Trophoblast cell (in vitro differentiated cells and primary cell): ENCODE measurements around the gene PRKCI.

Experiments used
- DNase-seq, 2 donors: peaks; one replicate each; pipeline ENCODE4 v3.0.0-alpha.2; 2016
- H2AFZ ChIP-seq: 2 replicates; pipeline ENCODE4 v1.6.1; 2013; ENCODE audit warnings: low read length, moderate library complexity, mild to moderate bottlenecking; ENCODE audit not compliant: insufficient read depth, poor library complexity
- H2AK5ac ChIP-seq: 2 replicates; pipeline ENCODE4 v1.6.1; 2013; ENCODE audit warnings: mild to moderate bottlenecking, low read length
- H2BK120ac ChIP-seq: 2 replicates; pipeline ENCODE4 v1.6.1; 2013; ENCODE audit warnings: low read length, mild to moderate bottlenecking, moderate library complexity; ENCODE audit not compliant: insufficient read depth, poor library complexity
- H2BK12ac ChIP-seq: 2 replicates; pipeline ENCODE4 v1.6.1; 2013; ENCODE audit warnings: mild to moderate bottlenecking, low read length, moderate library complexity
- H2BK5ac ChIP-seq: 2 replicates; pipeline ENCODE4 v1.6.1; 2013; ENCODE audit warnings: low read length, low read depth, moderate library complexity, mild to moderate bottlenecking; ENCODE audit not compliant: poor library complexity
- H3K14ac ChIP-seq: 2 replicates; pipeline ENCODE4 v1.6.1; 2013; ENCODE audit warnings: mild to moderate bottlenecking, low read length
- H3K18ac ChIP-seq: 2 replicates; pipeline ENCODE4 v1.6.1; 2013; ENCODE audit warnings: mild to moderate bottlenecking, low read length
- H3K23ac ChIP-seq: 2 replicates; pipeline ENCODE4 v1.6.1; 2013; ENCODE audit warnings: low read length
- H3K27ac ChIP-seq: 2 replicates; pipeline ENCODE4 v1.5.1; 2013; ENCODE audit warnings: low read depth, mild to moderate bottlenecking, inconsistent platforms, low read length, moderate library complexity
- H3K27me3 ChIP-seq: 2 replicates; pipeline ENCODE4 v1.6.1; 2013; ENCODE audit warnings: inconsistent platforms, mild to moderate bottlenecking, low read length, moderate library complexity; ENCODE audit not compliant: insufficient read depth
- H3K36me3 ChIP-seq, 2 experiments: 1 replicate in 1 of 2; 2 replicates in 1 of 2; pipeline ENCODE4 v1.6.1; 2013; ENCODE audit warnings: low read length in 2 of 2, mild to moderate bottlenecking in 2 of 2, moderate library complexity in 1 of 2; ENCODE audit not compliant: insufficient read depth in 2 of 2, control insufficient read depth in 1 of 2
- H3K4ac ChIP-seq: 2 replicates; pipeline ENCODE4 v1.6.1; 2013; ENCODE audit warnings: low read depth, mild to moderate bottlenecking, low read length, moderate library complexity
- H3K4me1 ChIP-seq, 2 experiments: 1 replicate in 1 of 2; 2 replicates in 1 of 2; pipeline ENCODE4 v1.6.1; 2013; ENCODE audit warnings: low read length in 2 of 2, mild to moderate bottlenecking in 2 of 2, moderate library complexity in 1 of 2; ENCODE audit not compliant: insufficient read depth in 2 of 2, control insufficient read depth in 1 of 2
- H3K4me2 ChIP-seq: 2 replicates; pipeline ENCODE4 v1.6.1; 2013; ENCODE audit warnings: inconsistent platforms, mild to moderate bottlenecking, low read length, moderate library complexity
- H3K4me3 ChIP-seq: 2 replicates; pipeline ENCODE4 v1.5.1; 2013; ENCODE audit warnings: mild to moderate bottlenecking, low read depth, low read length, inconsistent platforms
- H3K79me1 ChIP-seq: one replicate; pipeline ENCODE4 v1.6.1; 2013; ENCODE audit warnings: low read length
- H3K79me2 ChIP-seq: 2 replicates; pipeline ENCODE4 v1.6.1; 2013; ENCODE audit warnings: low read length, mild to moderate bottlenecking; ENCODE audit not compliant: control insufficient read depth, insufficient read depth, poor library complexity
- H3K9ac ChIP-seq: 2 replicates; pipeline ENCODE4 v1.6.1; 2013; ENCODE audit warnings: mild to moderate bottlenecking, low read length
- H3K9me3 ChIP-seq: 2 replicates; pipeline ENCODE4 v1.6.1; 2013; ENCODE audit warnings: low read depth, mild to moderate bottlenecking, control low read depth, inconsistent platforms, low read length; ENCODE audit not compliant: insufficient read depth
- H4K12ac ChIP-seq: 2 replicates; pipeline ENCODE4 v1.6.1; 2013; ENCODE audit warnings: low read depth, mild to moderate bottlenecking, low read length, moderate library complexity
- H4K8ac ChIP-seq: 2 replicates; pipeline ENCODE4 v1.6.1; 2013; ENCODE audit warnings: low read depth, mild to moderate bottlenecking, low read length, moderate library complexity
- H4K91ac ChIP-seq: one replicate; pipeline ENCODE4 v1.6.1; 2013; ENCODE audit warnings: low read depth, mild to moderate bottlenecking, low read length, moderate library complexity
- WGBS: extraction: QIAGEN DNeasy Blood & Tissue Kit; methylation state at CpG from one replicate; pipeline ENCODE4 v1.1.7; 2013; ENCODE audit warnings: missing lambda C conversion rate; ENCODE audit not compliant: insufficient read length, insufficient coverage; ENCODE audit errors: extremely low coverage; 5-methylcytosine and 5-hydroxymethylcytosine counted together

PRKCI gene

GRCh38 chr3:170346481-170347392 is 124.5 kb downstream of the PRKCI start:
- Histone ChIP-seq H3K27ac (no peak overlapping the region), H3K27me3 (no peaks in the 10 kb centered on the region), H3K36me3 (peaks cover 0 to 5% of the 10 kb centered on the region in 2 experiments), H3K9me3 (peaks cover 4% of the 10 kb centered on the region), H2AK5ac (no peak overlapping the region), H2AFZ (no peak overlapping the region), H2BK12ac (no peak overlapping the region), H3K4ac (no peak overlapping the region), H3K4me2 (no peak overlapping the region), H3K23ac (no peak overlapping the region), H3K79me2 (peaks cover 2% of the 10 kb centered on the region), H3K18ac (no peak overlapping the region), H2BK5ac (no peak overlapping the region), H2BK120ac (no peak overlapping the region), H3K4me1 (peaks cover 3 to 4% of the 10 kb centered on the region in 2 experiments), H4K91ac (peak overlapping the region; percentile 73), H3K4me3 (no peak overlapping the region), H3K79me1 (peaks cover 27% of the 10 kb centered on the region), H3K9ac (no peak overlapping the region), H4K12ac (no peak overlapping the region), H3K14ac (no peak overlapping the region), H4K8ac (no peak overlapping the region)
- DNase-seq: peak; percentile 37 to 76
- no CpG with 5 or more reads among the region's 12 CpGs for WGBS

GRCh38 chr3:170350515-170351413 is 128.5 kb downstream of the PRKCI start:
- no peaks in the 10 kb centered on the region for H3K27me3 ChIP-seq
- H3K4me3 ChIP-seq: no peak overlapping the region
- no CpG with 5 or more reads among the region's 8 CpGs for WGBS

GRCh38 chr3:170352936-170353335 is 130.7 kb downstream of the PRKCI start:
- no peaks in the 10 kb centered on the region for H3K36me3 ChIP-seq
- H3K4me2 ChIP-seq: no peak overlapping the region
- H4K8ac ChIP-seq: no peak overlapping the region
- H3K4me1 ChIP-seq: peaks cover 6 to 7% of the 10 kb centered on the region in 2 experiments
- no peak overlapping the region for H3K23ac ChIP-seq
- H4K12ac ChIP-seq: no peak overlapping the region
- no peak overlapping the region for H3K14ac ChIP-seq
- H2AK5ac ChIP-seq: no peak overlapping the region
- no peaks in the 10 kb centered on the region for H3K9me3 ChIP-seq
- no peak overlapping the region for H4K91ac ChIP-seq
- no CpG with 5 or more reads among the region's 7 CpGs for WGBS
- peaks cover 26% of the 10 kb centered on the region for H3K79me1 ChIP-seq
- H2BK12ac ChIP-seq: no peak overlapping the region
- H3K79me2 ChIP-seq: peaks cover 8% of the 10 kb centered on the region
- H2AFZ ChIP-seq: no peak overlapping the region
- H3K9ac ChIP-seq: no peak overlapping the region
- no peak overlapping the region for H3K18ac ChIP-seq
- H3K27ac ChIP-seq: no peak overlapping the region
- H3K4ac ChIP-seq: no peak overlapping the region
- H3K4me3 ChIP-seq: no peak overlapping the region
- DNase-seq: no peak
- H2BK120ac ChIP-seq: no peak overlapping the region
- no peak overlapping the region for H2BK5ac ChIP-seq
- no peaks in the 10 kb centered on the region for H3K27me3 ChIP-seq

More at GRCh38 chr3:170350515-170351413, 128.5 kb downstream of the PRKCI start:
- H3K4me1 ChIP-seq: peaks cover 5% of the 10 kb centered on the region in 2 experiments
- peaks cover 14% of the 10 kb centered on the region for H3K79me1 ChIP-seq
- no peaks in the 10 kb centered on the region for H3K9me3 ChIP-seq
- no peak for DNase-seq
- H3K4ac ChIP-seq: no peak overlapping the region
- H3K14ac ChIP-seq: no peak overlapping the region
- H3K4me2 ChIP-seq: no peak overlapping the region
- H4K8ac ChIP-seq: no peak overlapping the region
- H2BK5ac ChIP-seq: peak overlapping the region; percentile 26
- H3K27ac ChIP-seq: no peak overlapping the region
- peak overlapping the region; percentile 55 for H2BK12ac ChIP-seq
- no peak overlapping the region for H3K23ac ChIP-seq
- H2AFZ ChIP-seq: no peak overlapping the region
- H3K18ac ChIP-seq: no peak overlapping the region
- no peak overlapping the region for H3K9ac ChIP-seq
- peak overlapping the region; percentile 39 for H2AK5ac ChIP-seq
- H4K12ac ChIP-seq: no peak overlapping the region
- no peaks in the 10 kb centered on the region for H3K36me3 ChIP-seq
- H2BK120ac ChIP-seq: peak overlapping the region; percentile 81
- H3K79me2 ChIP-seq: no peaks in the 10 kb centered on the region
- peak overlapping the region; percentile 51 for H4K91ac ChIP-seq

GRCh38 chr3:170353485-170353884 is 131.3 kb downstream of the PRKCI start:
- DNase-seq: no peak
- Histone ChIP-seq H4K8ac (no peak overlapping the region), H3K4me2 (no peak overlapping the region), H3K4me3 (no peak overlapping the region), H3K4me1 (peaks cover 6 to 7% of the 10 kb centered on the region in 2 experiments), H2BK5ac (no peak overlapping the region), H2AK5ac (no peak overlapping the region), H3K23ac (no peak overlapping the region), H3K9ac (no peak overlapping the region), H3K4ac (no peak overlapping the region), H4K12ac (no peak overlapping the region), H3K27ac (no peak overlapping the region), H3K9me3 (no peaks in the 10 kb centered on the region), H3K36me3 (no peaks in the 10 kb centered on the region), H2BK12ac (peak overlapping the region; percentile 18), H3K79me2 (peaks cover 13% of the 10 kb centered on the region), H2BK120ac (no peak overlapping the region), H3K27me3 (no peaks in the 10 kb centered on the region), H2AFZ (no peak overlapping the region), H3K79me1 (peaks cover 28% of the 10 kb centered on the region), H3K14ac (no peak overlapping the region), H4K91ac (no peak overlapping the region), H3K18ac (no peak overlapping the region)
